K562 (cell line): ENCODE data around the gene GSTA4.

Experiments used
- ATF3 ChIP-seq, 2 experiments: fragments of 450-650 bp in 1 of 2; sonication (generic) in 1 of 2; formaldehyde crosslinking in 1 of 2; IDR thresholded peaks in 1 of 2; conservative IDR thresholded peaks in 1 of 2; 2 replicates each; pipeline versions ENCODE4 v1.6.1 to v1.8.1; 2016 to 2023; ENCODE audit warnings: mild to moderate bottlenecking in 2 of 2, moderate library complexity in 2 of 2, inconsistent platforms in 1 of 2, missing genetic modification reagents in 1 of 2
- CTCF ChIP-seq, 3 experiments: IDR thresholded peaks in 2 of 3; conservative IDR thresholded peaks in 1 of 3; 2 replicates each; pipeline ENCODE4 v1.5.1; 2011 to 2012; ENCODE audit warnings: low read length in 3 of 3, mild to moderate bottlenecking in 3 of 3, control low read depth in 2 of 3, improper control_type of control experiment in 1 of 3, inconsistent platforms in 1 of 3, low read depth in 1 of 3, mixed read lengths in 1 of 3, moderate library complexity in 1 of 3; ENCODE audit not compliant: insufficient read depth in 2 of 3
- EZH2 ChIP-seq: IDR thresholded peaks from 2 replicates; pipeline ENCODE4 v1.6.1; 2012; ENCODE audit warnings: low read depth, mild to moderate bottlenecking, inconsistent platforms, low read length, borderline replicate concordance
- GTF2E2 ChIP-seq: fragments of 200-800 bp; sonication (Bioruptor generic); IDR thresholded peaks from 2 replicates; pipeline ENCODE4 v1.6.1; 2016; ENCODE audit warnings: missing genetic modification characterization, missing compliant biosample characterization
- L3MBTL2 ChIP-seq: fragments of 450-650 bp; IDR thresholded peaks from 2 replicates; pipeline ENCODE4 v1.6.1; 2016; ENCODE audit warnings: mild to moderate bottlenecking, moderate library complexity
- NCOR1 ChIP-seq: fragments of 450-650 bp; IDR thresholded peaks from 2 replicates; pipeline ENCODE4 v1.6.1; 2016; ENCODE audit warnings: mild to moderate bottlenecking, moderate library complexity
- NFYB ChIP-seq: IDR thresholded peaks from 2 replicates; pipeline ENCODE4 v1.6.1; 2011; ENCODE audit warnings: mild to moderate bottlenecking, moderate library complexity; ENCODE audit not compliant: insufficient read length; ENCODE audit errors: extremely low read depth
- RCOR1 ChIP-seq, 2 experiments: IDR thresholded peaks; 2 replicates each; pipeline ENCODE4 v1.6.1; 2012; ENCODE audit warnings: low read depth in 2 of 2, low read length in 2 of 2, borderline replicate concordance in 1 of 2, improper control_type of control experiment in 1 of 2
- ZNF431 ChIP-seq: sonication (generic); formaldehyde crosslinking; IDR thresholded peaks from 2 replicates; pipeline ENCODE4 v1.8.0; 2022; ENCODE audit warnings: mild to moderate bottlenecking, missing genetic modification reagents
- ZNF785 ChIP-seq: fragments of 250-450 bp; sonication (Bioruptor Pico); IDR thresholded peaks from 2 replicates; pipeline ENCODE4 v1.4.0; 2020; ENCODE audit warnings: mild to moderate bottlenecking
- TF ChIP-seq, protein P1 (sequence below): sonication (generic); formaldehyde crosslinking; IDR thresholded peaks from 2 replicates; pipeline ENCODE4 v1.8.0; 2023; ENCODE audit warnings: missing genetic modification reagents, mild to moderate bottlenecking, borderline replicate concordance
- TF ChIP-seq, protein P2 (sequence below): fragments of 250-450 bp; sonication (Bioruptor Pico); IDR thresholded peaks from 2 replicates; pipeline ENCODE4 v1.4.0; 2020; ENCODE audit warnings: borderline replicate concordance
- TF ChIP-seq, protein P3 (sequence below): fragments of 250-450 bp; sonication (Bioruptor Pico); IDR thresholded peaks from 2 replicates; pipeline ENCODE4 v1.5.0; 2021; ENCODE audit warnings: mild to moderate bottlenecking, moderate library complexity

GRCh38 chr6:53035549-53036213, 40.6 kb upstream of the GSTA4 start:
- TF ChIP-seq RCOR1 (IDR thresholded peaks at IDR 0.05; ENCODE audit: borderline replicate concordance in 1 of 2, low read depth in 2 of 2, low read length in 2 of 2), result no peak
- TF ChIP-seq ATF3 (IDR thresholded peaks at IDR 0.05), result no peak
- no peak for TF ChIP-seq ATF3 (CRISPR knock-in tag; conservative IDR thresholded peaks at IDR 0.05)
- TF ChIP-seq GTF2E2 (tag), result no peak
- no peak for TF ChIP-seq ZNF785 (CRISPR knock-in tag)
- TF ChIP-seq NCOR1, result no peak
- TF ChIP-seq, protein P1, sequence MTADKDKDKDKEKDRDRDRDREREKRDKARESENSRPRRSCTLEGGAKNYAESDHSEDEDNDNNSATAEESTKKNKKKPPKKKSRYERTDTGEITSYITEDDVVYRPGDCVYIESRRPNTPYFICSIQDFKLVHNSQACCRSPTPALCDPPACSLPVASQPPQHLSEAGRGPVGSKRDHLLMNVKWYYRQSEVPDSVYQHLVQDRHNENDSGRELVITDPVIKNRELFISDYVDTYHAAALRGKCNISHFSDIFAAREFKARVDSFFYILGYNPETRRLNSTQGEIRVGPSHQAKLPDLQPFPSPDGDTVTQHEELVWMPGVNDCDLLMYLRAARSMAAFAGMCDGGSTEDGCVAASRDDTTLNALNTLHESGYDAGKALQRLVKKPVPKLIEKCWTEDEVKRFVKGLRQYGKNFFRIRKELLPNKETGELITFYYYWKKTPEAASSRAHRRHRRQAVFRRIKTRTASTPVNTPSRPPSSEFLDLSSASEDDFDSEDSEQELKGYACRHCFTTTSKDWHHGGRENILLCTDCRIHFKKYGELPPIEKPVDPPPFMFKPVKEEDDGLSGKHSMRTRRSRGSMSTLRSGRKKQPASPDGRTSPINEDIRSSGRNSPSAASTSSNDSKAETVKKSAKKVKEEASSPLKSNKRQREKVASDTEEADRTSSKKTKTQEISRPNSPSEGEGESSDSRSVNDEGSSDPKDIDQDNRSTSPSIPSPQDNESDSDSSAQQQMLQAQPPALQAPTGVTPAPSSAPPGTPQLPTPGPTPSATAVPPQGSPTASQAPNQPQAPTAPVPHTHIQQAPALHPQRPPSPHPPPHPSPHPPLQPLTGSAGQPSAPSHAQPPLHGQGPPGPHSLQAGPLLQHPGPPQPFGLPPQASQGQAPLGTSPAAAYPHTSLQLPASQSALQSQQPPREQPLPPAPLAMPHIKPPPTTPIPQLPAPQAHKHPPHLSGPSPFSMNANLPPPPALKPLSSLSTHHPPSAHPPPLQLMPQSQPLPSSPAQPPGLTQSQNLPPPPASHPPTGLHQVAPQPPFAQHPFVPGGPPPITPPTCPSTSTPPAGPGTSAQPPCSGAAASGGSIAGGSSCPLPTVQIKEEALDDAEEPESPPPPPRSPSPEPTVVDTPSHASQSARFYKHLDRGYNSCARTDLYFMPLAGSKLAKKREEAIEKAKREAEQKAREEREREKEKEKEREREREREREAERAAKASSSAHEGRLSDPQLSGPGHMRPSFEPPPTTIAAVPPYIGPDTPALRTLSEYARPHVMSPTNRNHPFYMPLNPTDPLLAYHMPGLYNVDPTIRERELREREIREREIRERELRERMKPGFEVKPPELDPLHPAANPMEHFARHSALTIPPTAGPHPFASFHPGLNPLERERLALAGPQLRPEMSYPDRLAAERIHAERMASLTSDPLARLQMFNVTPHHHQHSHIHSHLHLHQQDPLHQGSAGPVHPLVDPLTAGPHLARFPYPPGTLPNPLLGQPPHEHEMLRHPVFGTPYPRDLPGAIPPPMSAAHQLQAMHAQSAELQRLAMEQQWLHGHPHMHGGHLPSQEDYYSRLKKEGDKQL (CRISPR knock-in tag), result no peak
- no peak for TF ChIP-seq EZH2
- TF ChIP-seq CTCF (IDR thresholded peaks at IDR 0.05 in 2 of 3, conservative IDR thresholded peaks at IDR 0.05 in 1 of 3; ENCODE audit: insufficient read depth in 2 of 3, low read depth in 1 of 3, low read length in 3 of 3), result no peak
- TF ChIP-seq, protein P2, sequence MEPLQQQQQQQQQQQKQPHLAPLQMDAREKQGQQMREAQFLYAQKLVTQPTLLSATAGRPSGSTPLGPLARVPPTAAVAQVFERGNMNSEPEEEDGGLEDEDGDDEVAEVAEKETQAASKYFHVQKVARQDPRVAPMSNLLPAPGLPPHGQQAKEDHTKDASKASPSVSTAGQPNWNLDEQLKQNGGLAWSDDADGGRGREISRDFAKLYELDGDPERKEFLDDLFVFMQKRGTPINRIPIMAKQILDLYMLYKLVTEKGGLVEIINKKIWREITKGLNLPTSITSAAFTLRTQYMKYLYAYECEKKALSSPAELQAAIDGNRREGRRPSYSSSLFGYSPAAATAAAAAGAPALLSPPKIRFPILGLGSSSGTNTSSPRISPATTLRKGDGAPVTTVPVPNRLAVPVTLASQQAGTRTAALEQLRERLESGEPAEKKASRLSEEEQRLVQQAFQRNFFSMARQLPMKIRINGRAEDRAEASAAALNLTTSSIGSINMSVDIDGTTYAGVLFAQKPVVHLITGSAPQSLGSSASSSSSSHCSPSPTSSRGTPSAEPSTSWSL (CRISPR knock-in tag), result no peak
- no peak for TF ChIP-seq L3MBTL2
- TF ChIP-seq, protein P3, sequence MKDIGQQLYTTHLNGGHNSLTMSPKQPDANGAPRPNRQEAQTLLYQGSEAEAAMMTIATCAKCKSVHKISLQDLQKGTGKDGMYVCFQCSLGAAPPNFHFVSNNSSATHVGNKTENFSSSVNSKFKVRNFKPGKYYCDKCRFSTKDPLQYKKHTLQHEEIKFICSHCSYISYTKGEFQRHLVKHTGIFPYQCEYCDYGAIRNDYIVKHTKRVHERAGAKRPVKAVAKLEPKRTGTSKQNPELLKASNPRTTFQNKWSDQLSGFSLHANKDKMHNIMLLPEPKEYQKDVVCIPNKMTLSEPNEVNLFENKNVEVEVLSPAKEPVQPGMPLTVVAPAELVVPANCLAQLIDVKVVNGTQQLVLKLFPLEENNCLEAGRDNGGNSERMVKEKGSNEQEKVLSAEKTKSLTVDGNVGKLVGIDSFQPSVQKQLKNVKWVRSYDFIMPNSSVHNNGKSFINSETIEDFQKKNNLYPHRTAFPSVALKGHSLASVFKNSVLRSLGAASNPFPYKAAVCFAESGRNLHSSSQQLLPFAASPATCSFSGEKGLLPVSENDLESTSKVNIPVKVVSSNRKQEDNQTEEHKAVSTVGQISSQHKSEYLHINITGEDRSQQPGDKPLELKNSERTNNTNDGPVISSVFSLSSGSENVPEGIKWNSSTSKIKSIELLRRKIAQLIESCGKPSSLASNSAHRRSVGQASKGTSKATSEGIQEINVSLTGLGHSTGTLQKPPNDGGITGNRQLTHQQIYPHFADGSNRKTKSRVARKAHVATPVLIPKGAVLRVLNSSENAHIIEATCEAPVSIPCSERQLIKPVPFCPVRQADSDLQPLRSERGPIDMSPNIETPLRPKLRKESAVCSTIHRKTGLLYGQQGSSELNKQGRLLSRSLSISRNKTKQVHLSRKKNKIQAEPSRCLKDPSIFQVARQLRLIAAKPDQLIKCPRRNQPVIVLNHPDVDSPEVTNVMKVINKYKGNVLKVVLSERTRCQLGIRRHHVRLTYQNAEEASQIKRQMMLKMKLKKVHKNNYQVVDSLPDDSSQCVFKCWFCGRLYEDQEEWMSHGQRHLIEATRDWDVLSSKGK (CRISPR knock-in tag), result no peak
- TF ChIP-seq ZNF431, result no peak
- TF ChIP-seq NFYB, result no peak
